Measurements from ENCODE around the gene HLCS.

DNA sequence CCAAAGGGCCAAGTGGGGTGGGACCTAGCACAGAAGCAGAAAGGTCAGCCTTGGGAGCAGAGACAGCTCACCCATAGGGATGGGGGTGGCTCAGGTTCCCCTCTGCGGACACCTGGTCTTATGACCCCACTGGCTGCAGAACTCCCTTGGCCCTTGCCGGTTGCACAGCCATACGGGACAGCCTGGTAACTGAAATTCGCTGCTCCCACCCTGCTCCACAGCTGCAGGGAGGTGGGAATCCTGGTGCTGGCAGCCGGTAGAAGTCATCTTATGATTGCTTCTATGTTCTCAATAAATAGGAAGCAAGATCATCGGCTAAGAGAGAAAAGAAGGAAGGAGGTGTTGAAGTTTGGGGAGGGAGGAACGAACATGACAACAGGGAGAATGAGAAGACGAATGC, 64.1 kb downstream of the HLCS start:
- no peak for TF ChIP-seq EZH2 (IDR thresholded peaks at IDR 0.05; ENCODE audit: low read length, missing control alignments)
- TF ChIP-seq, protein P1, sequence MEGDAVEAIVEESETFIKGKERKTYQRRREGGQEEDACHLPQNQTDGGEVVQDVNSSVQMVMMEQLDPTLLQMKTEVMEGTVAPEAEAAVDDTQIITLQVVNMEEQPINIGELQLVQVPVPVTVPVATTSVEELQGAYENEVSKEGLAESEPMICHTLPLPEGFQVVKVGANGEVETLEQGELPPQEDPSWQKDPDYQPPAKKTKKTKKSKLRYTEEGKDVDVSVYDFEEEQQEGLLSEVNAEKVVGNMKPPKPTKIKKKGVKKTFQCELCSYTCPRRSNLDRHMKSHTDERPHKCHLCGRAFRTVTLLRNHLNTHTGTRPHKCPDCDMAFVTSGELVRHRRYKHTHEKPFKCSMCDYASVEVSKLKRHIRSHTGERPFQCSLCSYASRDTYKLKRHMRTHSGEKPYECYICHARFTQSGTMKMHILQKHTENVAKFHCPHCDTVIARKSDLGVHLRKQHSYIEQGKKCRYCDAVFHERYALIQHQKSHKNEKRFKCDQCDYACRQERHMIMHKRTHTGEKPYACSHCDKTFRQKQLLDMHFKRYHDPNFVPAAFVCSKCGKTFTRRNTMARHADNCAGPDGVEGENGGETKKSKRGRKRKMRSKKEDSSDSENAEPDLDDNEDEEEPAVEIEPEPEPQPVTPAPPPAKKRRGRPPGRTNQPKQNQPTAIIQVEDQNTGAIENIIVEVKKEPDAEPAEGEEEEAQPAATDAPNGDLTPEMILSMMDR (conservative IDR thresholded peaks at IDR 0.05 in 1 of 2, IDR thresholded peaks at IDR 0.05 in 1 of 2; ENCODE audit: low read depth in 1 of 2, low read length in 2 of 2): no peak
